ENCODE results near the gene FAM117B.

DNA sequence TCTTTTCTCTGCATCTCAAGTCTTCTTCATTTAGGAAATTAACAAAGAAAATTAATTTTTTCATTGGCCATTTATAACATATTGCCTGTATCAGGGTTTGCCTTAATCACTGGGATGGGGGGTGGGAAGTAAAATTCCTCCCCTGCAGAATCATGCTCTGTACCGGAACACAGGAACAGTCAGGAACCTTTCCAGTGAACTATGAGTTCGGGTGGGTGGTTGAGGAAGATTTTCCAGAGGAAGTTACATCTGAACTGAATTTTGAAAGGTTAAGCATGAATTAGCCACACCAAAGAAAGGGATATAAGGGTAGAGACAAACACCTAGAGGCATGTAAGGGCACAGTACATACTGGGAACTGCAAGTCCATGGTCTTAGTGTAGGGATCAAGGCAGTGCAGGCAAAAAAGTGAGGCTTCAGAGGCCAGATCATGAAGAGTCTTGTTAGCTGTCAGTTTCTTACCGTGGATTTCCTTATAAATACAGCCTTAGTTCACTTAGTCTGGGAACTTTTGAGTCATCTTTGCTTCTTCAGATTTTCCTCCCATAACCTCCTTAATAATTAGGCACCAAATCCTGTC is 55.6 kb downstream of the FAM117B start:
- TF ChIP-seq CTCF (IDR thresholded peaks at IDR 0.05) (no peak), POLR2A (IDR thresholded peaks at IDR 0.05) (no peak)
